HepG2 (cell line): ENCODE results near the gene TOP1. TPM values are rescaled to one million over a fixed set of nuclear protein-coding genes. Genes with fewer than 3 reads are reported as not detected.
A peak's percentile ranks its signal among the peaks of the same experiment; 100 is the strongest.

ENCODE experiments used
- ATAC-seq: fragments of 200-7000 bp; cut with Tn5 transposase; 3 replicates; pipeline ENCODE4 v1.9.1; 2020; ENCODE audit warnings: mild to moderate bottlenecking, moderate library complexity
- BruUV-seq: library from RNA; stranded (reverse); fragments of 400-500 nt; replicated peaks from 2 replicates; lab custom pipeline; 2021; lab: Mats Ljungman, UMichigan
- CTCF ChIA-PET: fragments of 300-600 bp; formaldehyde crosslinking; extraction: SDS; loops from one replicate; lab custom pipeline; 2021; ENCODE audit warnings: low total read pairs, inconsistent platforms, low intra/inter-chr PET ratio; lab: Yijun Ruan, JAX
- POLR2A ChIA-PET: fragments of 350-600 bp; sonication (Branson Sonifier 250); formaldehyde crosslinking; loops from one replicate; lab custom pipeline; 2020; ENCODE audit warnings: antibody characterized with exemption, inconsistent platforms; lab: Yijun Ruan, JAX
- DNase-seq: peaks from one replicate; pipeline ENCODE4 v3.0.0-alpha.2; 2015; ENCODE audit warnings: low spot score
- FAIRE-seq: peaks from 3 replicates; lab custom pipeline; 2011; peaks lifted over from hg19 to GRCh38; lab: Jason Lieb, UNC
- H2AFZ ChIP-seq: one replicate; pipeline ENCODE4 v1.6.1; 2011; ENCODE audit warnings: low read length, inconsistent platforms
- H3K27ac ChIP-seq: fragments of 300-600 bp; 3 replicates; pipeline ENCODE4 v1.8.0; 2011; ENCODE audit warnings: mixed run types, mild to moderate bottlenecking, mixed read lengths, low read length, inconsistent platforms; ENCODE audit not compliant: insufficient read depth; ENCODE audit errors: extremely low read length
- H3K27me3 ChIP-seq, 2 experiments: fragments of 200-600 bp in 1 of 2; 2 replicates in 1 of 2; 3 replicates in 1 of 2; pipeline versions ENCODE4 v1.6.0 to v1.8.0; 2011; ENCODE audit warnings: low read length in 2 of 2, mild to moderate bottlenecking in 2 of 2, moderate library complexity in 2 of 2, inconsistent platforms in 1 of 2; ENCODE audit not compliant: insufficient read depth in 2 of 2, control insufficient read depth in 1 of 2
- H3K36me3 ChIP-seq, 2 experiments: fragments of 200-600 bp in 1 of 2; replicated peaks in 1 of 2; 2 replicates in 1 of 2; 3 replicates in 1 of 2; pipeline versions ENCODE4 v1.5.1 to v1.8.0; 2011; ENCODE audit warnings: low read length in 2 of 2, inconsistent platforms in 1 of 2; ENCODE audit not compliant: insufficient read depth in 2 of 2, control insufficient read depth in 1 of 2
- H3K4me1 ChIP-seq: 2 replicates; pipeline ENCODE4 v1.5.1; 2012; ENCODE audit warnings: low read length, inconsistent platforms; ENCODE audit not compliant: insufficient read depth
- H3K4me2 ChIP-seq: 2 replicates; pipeline ENCODE4 v1.6.0; 2011; ENCODE audit warnings: low read depth, low read length, inconsistent platforms
- H3K4me3 ChIP-seq, 3 experiments: fragments of 200-600 bp in 1 of 3; sonication (generic), shearing (Covaris generic) in 1 of 3; replicated peaks in 1 of 3; 2 replicates each; pipeline ENCODE4 v1.5.1; 2011 to 2016; ENCODE audit warnings: low read length in 3 of 3, inconsistent platforms in 2 of 3, low read depth in 2 of 3, mild to moderate bottlenecking in 2 of 3, control low read depth in 1 of 3, mixed read lengths in 1 of 3; ENCODE audit not compliant: insufficient read depth in 1 of 3
- H3K79me2 ChIP-seq: one replicate; pipeline ENCODE4 v1.6.1; 2011; ENCODE audit warnings: low read length, inconsistent platforms; ENCODE audit not compliant: insufficient read depth
- H3K9ac ChIP-seq: 2 replicates; pipeline ENCODE4 v1.6.0; 2011; ENCODE audit warnings: mild to moderate bottlenecking, low read depth, low read length, inconsistent platforms; ENCODE audit not compliant: insufficient read depth
- H3K9me3 ChIP-seq: 2 replicates; pipeline ENCODE4 v1.5.1; 2012; ENCODE audit warnings: mild to moderate bottlenecking, low read length
- H4K20me1 ChIP-seq: 2 replicates; pipeline ENCODE4 v1.6.0; 2011; ENCODE audit warnings: inconsistent platforms, mild to moderate bottlenecking, low read length, moderate library complexity; ENCODE audit not compliant: insufficient read depth
- AGO2 ChIP-seq: fragments of 200-400 bp; formaldehyde crosslinking; optimal IDR thresholded peaks from 2 replicates; pipeline ENCODE3; 2017; ENCODE audit warnings: mild to moderate bottlenecking, low read depth, low read length, moderate library complexity
- CCDC6 ChIP-seq: sonication (generic); formaldehyde crosslinking; IDR thresholded peaks from 2 replicates; pipeline ENCODE4 v1.8.1; 2022; ENCODE audit warnings: mild to moderate bottlenecking, missing genetic modification reagents, moderate library complexity
- CHD4 ChIP-seq: fragments of 200-600 bp; sonication (generic); IDR thresholded peaks from 2 replicates; pipeline ENCODE4 v1.7.0; 2017; ENCODE audit warnings: mild to moderate bottlenecking, low read length, borderline replicate concordance
- PHF20 ChIP-seq: sonication (generic); formaldehyde crosslinking; IDR thresholded peaks from 2 replicates; pipeline ENCODE4 v1.5.0; 2020; ENCODE audit warnings: mild to moderate bottlenecking, missing genetic modification reagents
- SRSF4 ChIP-seq: fragments of 200-400 bp; formaldehyde crosslinking; IDR thresholded peaks from one replicate; pipeline ENCODE4 v1.6.1; 2018; ENCODE audit warnings: mild to moderate bottlenecking, low read depth, low read length, moderate library complexity; ENCODE audit not compliant: poor library complexity, severe bottlenecking
- SRY ChIP-seq: sonication (generic); formaldehyde crosslinking; IDR thresholded peaks from 2 replicates; pipeline ENCODE4 v1.8.0; 2022; ENCODE audit warnings: mild to moderate bottlenecking, missing genetic modification reagents
- YEATS4 ChIP-seq: sonication (generic); formaldehyde crosslinking; IDR thresholded peaks from 2 replicates; pipeline ENCODE4 v1.4.0; 2020; ENCODE audit warnings: missing genetic modification reagents, borderline replicate concordance
- ZC3H13 ChIP-seq: sonication (generic); formaldehyde crosslinking; IDR thresholded peaks from 2 replicates; pipeline ENCODE4 v1.8.1; 2023; ENCODE audit warnings: mild to moderate bottlenecking, missing genetic modification reagents, moderate library complexity
- ZNF225 ChIP-seq: sonication (generic); formaldehyde crosslinking; IDR thresholded peaks from 2 replicates; pipeline ENCODE4 v1.4.0; 2020; ENCODE audit warnings: mild to moderate bottlenecking, missing genetic modification reagents
- ZNF841 ChIP-seq: sonication (generic); formaldehyde crosslinking; IDR thresholded peaks from 2 replicates; pipeline ENCODE4 v1.8.1; 2023; ENCODE audit warnings: missing genetic modification reagents, borderline replicate concordance
- WGBS: methylation state at CpG from one replicate; pipeline ENCODE4 v1.1.6; 2017; ENCODE audit warnings: low lambda C conversion rate; 5-methylcytosine and 5-hydroxymethylcytosine counted together
- in situ Hi-C: cut with HindIII; loops from 2 replicates; pipeline ENCODE4 v1.10.0; 2017; ENCODE audit warnings: low pct_unique_long_range_greater_than_20kb; ENCODE audit not compliant: extremely low pct_ligation_motif_present
- intact Hi-C: fragments of 100-400 bp; cut with micrococcal nuclease; formaldehyde crosslinking; loops from one replicate; pipeline ENCODE4 v1.10.0; 2022; ENCODE audit not compliant: unreplicated experiment
- polyA plus RNA-seq, 8 experiments: library from polyadenylated mRNA; depleted of rRNA in 3 of 8; stranded (reverse) in 7 of 8; unstranded in 1 of 8; fragments of >200 nt; fragmentation: Illumina TruSeq in 4 of 8; extraction: Trizol in 4 of 8; gene quantifications; 2 replicates each; pipeline versions ENCODE4 v1.2.1 to v1.2.3, GENCODE V29; 2011 to 2016; ENCODE audit warnings: low read depth in 4 of 8, missing spikeins in 1 of 8, mixed read lengths in 1 of 8; ENCODE audit not compliant: insufficient read depth in 1 of 8
- total RNA-seq, 5 experiments: library from RNA; depleted of rRNA; stranded (reverse); fragments of >200 nt; fragmentation: Illumina TruSeq; extraction: Trizol; gene quantifications; 2 replicates each; pipeline ENCODE4 v1.2.3, GENCODE V29; 2016; ENCODE audit warnings: low read depth in 1 of 5
- TF ChIP-seq, protein P1 (sequence below): sonication (generic); formaldehyde crosslinking; IDR thresholded peaks from 2 replicates; pipeline ENCODE4 v1.4.0; 2020; ENCODE audit warnings: missing genetic modification reagents
- TF ChIP-seq, protein P2 (sequence below): sonication (generic); formaldehyde crosslinking; IDR thresholded peaks from 2 replicates; pipeline ENCODE4 v1.9.0; 2021; ENCODE audit warnings: mild to moderate bottlenecking, missing genetic modification reagents
- TF ChIP-seq, protein P3 (sequence below): sonication (generic); formaldehyde crosslinking; IDR thresholded peaks from 2 replicates; pipeline ENCODE4 v1.4.0; 2020; ENCODE audit warnings: mild to moderate bottlenecking, low read depth, missing genetic modification reagents

Gene TOP1
- total and polyA plus RNA-seq, 2 of the 13 experiments (the other 11 are each of a cell fraction or from before 2014, with no cell fraction given) = 10.2 to 19.4 TPM

DNA sequence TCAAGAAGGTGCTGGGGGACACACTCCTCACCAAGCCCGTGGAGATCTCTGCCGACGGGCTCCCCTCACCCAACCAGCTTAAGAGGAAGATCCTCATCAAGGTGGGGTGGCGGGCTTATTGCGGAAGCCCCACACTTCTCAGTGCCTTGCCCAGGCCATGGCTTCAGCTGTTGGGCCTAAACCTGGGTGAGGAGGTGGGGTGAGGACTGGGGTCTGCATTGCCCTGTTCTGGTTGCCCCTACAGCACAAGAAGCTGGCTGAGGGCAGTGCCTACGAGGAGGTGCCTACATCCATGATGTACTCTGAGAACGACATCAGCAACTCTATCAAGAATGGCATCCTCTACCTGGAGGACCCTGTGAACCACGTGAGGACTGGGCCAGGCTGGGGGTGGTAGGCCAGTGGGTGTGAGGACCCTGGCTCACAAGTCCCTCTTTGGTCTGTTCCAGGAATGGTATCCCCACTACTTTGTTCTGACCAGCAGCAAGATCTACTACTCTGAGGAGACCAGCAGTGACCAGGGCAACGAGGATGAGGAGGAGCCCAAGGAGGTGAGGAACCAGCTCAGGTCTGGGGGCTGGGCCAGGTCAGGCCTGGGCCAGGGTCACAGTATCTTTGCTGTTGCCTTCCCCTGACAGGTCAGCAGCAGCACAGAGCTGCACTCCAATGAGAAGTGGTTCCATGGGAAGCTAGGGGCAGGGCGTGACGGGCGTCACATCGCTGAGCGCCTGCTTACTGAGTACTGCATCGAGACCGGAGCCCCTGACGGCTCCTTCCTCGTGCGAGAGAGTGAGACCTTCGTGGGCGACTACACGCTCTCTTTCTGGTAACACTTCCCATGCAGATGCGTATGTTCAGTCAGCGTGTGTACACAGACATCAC lies 136.6 kb downstream of the TOP1 start:
- Histone ChIP-seq H3K27ac (no peak overlapping the region), H3K4me2 (no peak overlapping the region), H3K9me3 (no peaks in the 10 kb centered on the region), H3K9ac (no peak overlapping the region), H4K20me1 (no peaks in the 10 kb centered on the region), H3K4me1 (no peaks in the 10 kb centered on the region), H3K27me3 (no peaks in the 10 kb centered on the region), H3K36me3 (peaks cover 83 to 99% of the 10 kb centered on the region in 2 experiments), H3K79me2 (no peaks in the 10 kb centered on the region), H2AFZ (no peak overlapping the region), H3K4me3 (no peak overlapping the region)
- no peak for FAIRE-seq
- ChIA-PET CTCF (no interaction called here), POLR2A (no interaction called here)
- intact Hi-C loops = no loop called here
- no peak for DNase-seq
- in situ Hi-C loops = no loop called here
- no TSS peak for BruUV-seq
- no peak for ATAC-seq
- WGBS = 93% methylated on average over 24 of the region's 24 CpGs
- no peak for TF ChIP-seq CCDC6 (CRISPR knock-in tag)
- TF ChIP-seq, protein P1, sequence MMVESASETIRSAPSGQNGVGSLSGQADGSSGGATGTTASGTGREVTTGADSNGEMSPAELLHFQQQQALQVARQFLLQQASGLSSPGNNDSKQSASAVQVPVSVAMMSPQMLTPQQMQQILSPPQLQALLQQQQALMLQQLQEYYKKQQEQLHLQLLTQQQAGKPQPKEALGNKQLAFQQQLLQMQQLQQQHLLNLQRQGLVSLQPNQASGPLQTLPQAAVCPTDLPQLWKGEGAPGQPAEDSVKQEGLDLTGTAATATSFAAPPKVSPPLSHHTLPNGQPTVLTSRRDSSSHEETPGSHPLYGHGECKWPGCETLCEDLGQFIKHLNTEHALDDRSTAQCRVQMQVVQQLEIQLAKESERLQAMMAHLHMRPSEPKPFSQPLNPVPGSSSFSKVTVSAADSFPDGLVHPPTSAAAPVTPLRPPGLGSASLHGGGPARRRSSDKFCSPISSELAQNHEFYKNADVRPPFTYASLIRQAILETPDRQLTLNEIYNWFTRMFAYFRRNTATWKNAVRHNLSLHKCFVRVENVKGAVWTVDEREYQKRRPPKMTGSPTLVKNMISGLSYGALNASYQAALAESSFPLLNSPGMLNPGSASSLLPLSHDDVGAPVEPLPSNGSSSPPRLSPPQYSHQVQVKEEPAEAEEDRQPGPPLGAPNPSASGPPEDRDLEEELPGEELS = no peak
- TF ChIP-seq SRY = no peak
- TF ChIP-seq, protein P2, sequence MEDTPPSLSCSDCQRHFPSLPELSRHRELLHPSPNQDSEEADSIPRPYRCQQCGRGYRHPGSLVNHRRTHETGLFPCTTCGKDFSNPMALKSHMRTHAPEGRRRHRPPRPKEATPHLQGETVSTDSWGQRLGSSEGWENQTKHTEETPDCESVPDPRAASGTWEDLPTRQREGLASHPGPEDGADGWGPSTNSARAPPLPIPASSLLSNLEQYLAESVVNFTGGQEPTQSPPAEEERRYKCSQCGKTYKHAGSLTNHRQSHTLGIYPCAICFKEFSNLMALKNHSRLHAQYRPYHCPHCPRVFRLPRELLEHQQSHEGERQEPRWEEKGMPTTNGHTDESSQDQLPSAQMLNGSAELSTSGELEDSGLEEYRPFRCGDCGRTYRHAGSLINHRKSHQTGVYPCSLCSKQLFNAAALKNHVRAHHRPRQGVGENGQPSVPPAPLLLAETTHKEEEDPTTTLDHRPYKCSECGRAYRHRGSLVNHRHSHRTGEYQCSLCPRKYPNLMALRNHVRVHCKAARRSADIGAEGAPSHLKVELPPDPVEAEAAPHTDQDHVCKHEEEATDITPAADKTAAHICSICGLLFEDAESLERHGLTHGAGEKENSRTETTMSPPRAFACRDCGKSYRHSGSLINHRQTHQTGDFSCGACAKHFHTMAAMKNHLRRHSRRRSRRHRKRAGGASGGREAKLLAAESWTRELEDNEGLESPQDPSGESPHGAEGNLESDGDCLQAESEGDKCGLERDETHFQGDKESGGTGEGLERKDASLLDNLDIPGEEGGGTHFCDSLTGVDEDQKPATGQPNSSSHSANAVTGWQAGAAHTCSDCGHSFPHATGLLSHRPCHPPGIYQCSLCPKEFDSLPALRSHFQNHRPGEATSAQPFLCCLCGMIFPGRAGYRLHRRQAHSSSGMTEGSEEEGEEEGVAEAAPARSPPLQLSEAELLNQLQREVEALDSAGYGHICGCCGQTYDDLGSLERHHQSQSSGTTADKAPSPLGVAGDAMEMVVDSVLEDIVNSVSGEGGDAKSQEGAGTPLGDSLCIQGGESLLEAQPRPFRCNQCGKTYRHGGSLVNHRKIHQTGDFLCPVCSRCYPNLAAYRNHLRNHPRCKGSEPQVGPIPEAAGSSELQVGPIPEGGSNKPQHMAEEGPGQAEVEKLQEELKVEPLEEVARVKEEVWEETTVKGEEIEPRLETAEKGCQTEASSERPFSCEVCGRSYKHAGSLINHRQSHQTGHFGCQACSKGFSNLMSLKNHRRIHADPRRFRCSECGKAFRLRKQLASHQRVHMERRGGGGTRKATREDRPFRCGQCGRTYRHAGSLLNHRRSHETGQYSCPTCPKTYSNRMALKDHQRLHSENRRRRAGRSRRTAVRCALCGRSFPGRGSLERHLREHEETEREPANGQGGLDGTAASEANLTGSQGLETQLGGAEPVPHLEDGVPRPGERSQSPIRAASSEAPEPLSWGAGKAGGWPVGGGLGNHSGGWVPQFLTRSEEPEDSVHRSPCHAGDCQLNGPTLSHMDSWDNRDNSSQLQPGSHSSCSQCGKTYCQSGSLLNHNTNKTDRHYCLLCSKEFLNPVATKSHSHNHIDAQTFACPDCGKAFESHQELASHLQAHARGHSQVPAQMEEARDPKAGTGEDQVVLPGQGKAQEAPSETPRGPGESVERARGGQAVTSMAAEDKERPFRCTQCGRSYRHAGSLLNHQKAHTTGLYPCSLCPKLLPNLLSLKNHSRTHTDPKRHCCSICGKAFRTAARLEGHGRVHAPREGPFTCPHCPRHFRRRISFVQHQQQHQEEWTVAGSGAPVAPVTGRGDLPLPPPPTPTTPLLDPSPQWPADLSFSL (CRISPR knock-in tag) = no peak
- TF ChIP-seq ZNF225 = 0 out of 2 replicates have a peak, but pooled peaks have one; percentile 27
- no peak for TF ChIP-seq SRSF4
- TF ChIP-seq ZNF841 (CRISPR knock-in tag) = no peak
- no peak for TF ChIP-seq PHF20 (CRISPR knock-in tag)
- TF ChIP-seq, protein P3, sequence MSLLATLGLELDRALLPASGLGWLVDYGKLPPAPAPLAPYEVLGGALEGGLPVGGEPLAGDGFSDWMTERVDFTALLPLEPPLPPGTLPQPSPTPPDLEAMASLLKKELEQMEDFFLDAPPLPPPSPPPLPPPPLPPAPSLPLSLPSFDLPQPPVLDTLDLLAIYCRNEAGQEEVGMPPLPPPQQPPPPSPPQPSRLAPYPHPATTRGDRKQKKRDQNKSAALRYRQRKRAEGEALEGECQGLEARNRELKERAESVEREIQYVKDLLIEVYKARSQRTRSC (CRISPR knock-in tag) = no peak
- peak; percentile 63 for TF ChIP-seq AGO2
- no peak for TF ChIP-seq CHD4
- no peak for TF ChIP-seq YEATS4
- TF ChIP-seq ZC3H13 = no peak
